ENCODE results near the gene ANGPTL8.

- TF ChIP-seq POLR2A (IDR thresholded peaks at IDR 0.05; ENCODE audit: low read depth, low read length), result no peak
- TF ChIP-seq TAF1 (IDR thresholded peaks at IDR 0.05; ENCODE audit: low read depth, low read length), result no peak
Observed at GRCh38 chr19:11261431-11261970, 22.1 kb downstream of the ANGPTL8 start.

Measured in GM12891 (cell line).